Measurements from ENCODE around the gene FBXL7.

Gene FBXL7

DNA sequence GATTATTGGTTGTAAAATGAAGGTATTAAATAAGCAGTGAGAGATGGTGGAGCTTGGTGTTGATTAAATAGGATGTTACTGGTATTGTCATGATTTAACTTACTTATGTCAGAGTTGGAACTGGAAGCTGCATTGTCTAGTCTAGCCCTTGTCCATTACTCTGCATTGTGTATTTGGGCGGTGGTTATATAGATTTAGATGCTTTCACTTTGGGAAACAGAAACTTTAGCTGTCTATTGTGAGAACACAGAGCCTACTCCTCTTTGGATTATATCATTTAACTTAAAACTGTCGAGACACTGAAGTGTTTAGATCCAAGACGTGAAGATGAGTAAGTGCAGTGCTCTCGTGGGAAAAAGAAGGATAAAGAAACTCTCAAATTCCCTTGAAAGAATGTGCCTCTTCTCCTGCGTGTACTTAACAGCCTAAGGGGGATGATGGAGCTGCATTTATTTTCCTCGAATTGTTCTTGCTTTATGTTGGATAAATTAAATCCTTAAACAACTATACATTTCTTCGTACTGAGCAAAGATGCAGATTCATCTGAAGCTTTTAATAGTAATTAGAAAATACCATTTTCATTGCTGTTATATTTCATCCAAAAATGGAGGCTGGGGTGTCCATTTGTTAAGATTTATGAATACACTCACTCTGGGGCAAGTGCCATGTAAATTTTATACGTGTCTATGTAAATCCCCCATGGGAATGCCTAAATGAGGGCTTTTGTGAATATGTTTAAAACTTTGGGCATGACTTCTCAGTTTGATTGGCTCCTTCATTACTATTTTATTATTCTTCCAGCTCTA lies 21.6 kb downstream of the FBXL7 start:
- no peak for ATAC-seq (ENCODE audit: insufficient read depth, low read depth)
- Histone ChIP-seq H3K36me3 (ENCODE audit: insufficient read depth, low read length) (peaks cover 4% of the 10 kb centered on the region; the same call in 1 of the 2 replicates), H4K20me1 (ENCODE audit: insufficient read depth, low read length) (0 out of 2 replicates have a peak, but pooled peaks cover 3% of the 10 kb centered on the region), H3K4me1 (ENCODE audit: insufficient read depth, low read length) (no peaks in the 10 kb centered on the region), H3K9ac (ENCODE audit: low read depth, low read length) (no peak overlapping the region), H3K9me3 (ENCODE audit: insufficient read depth, low read length, severe bottlenecking) (no peaks in the 10 kb centered on the region), H3K4me2 (ENCODE audit: insufficient read depth, low read length) (no peak overlapping the region), H2AFZ (ENCODE audit: low read depth, low read length) (no peak overlapping the region), H3K27me3 (ENCODE audit: insufficient read depth, low read length, poor library complexity) (no peaks in the 10 kb centered on the region), H3K27ac (ENCODE audit: low read length) (no peak overlapping the region), H3K79me2 (ENCODE audit: insufficient read depth, low read length) (peaks cover 30% of the 10 kb centered on the region), H3K4me3 (ENCODE audit: low read depth in 1 of 2, low read length in 2 of 2) (no peak overlapping the region)
- DNase-seq, result no peak
- TF ChIP-seq, protein P1, sequence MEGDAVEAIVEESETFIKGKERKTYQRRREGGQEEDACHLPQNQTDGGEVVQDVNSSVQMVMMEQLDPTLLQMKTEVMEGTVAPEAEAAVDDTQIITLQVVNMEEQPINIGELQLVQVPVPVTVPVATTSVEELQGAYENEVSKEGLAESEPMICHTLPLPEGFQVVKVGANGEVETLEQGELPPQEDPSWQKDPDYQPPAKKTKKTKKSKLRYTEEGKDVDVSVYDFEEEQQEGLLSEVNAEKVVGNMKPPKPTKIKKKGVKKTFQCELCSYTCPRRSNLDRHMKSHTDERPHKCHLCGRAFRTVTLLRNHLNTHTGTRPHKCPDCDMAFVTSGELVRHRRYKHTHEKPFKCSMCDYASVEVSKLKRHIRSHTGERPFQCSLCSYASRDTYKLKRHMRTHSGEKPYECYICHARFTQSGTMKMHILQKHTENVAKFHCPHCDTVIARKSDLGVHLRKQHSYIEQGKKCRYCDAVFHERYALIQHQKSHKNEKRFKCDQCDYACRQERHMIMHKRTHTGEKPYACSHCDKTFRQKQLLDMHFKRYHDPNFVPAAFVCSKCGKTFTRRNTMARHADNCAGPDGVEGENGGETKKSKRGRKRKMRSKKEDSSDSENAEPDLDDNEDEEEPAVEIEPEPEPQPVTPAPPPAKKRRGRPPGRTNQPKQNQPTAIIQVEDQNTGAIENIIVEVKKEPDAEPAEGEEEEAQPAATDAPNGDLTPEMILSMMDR (IDR thresholded peaks at IDR 0.05; ENCODE audit: borderline replicate concordance, extremely low read depth, low read length, poor library complexity, severe bottlenecking), result no peak
- no peak for TF ChIP-seq EZH2 (IDR thresholded peaks at IDR 0.05; ENCODE audit: borderline replicate concordance, low read depth, low read length, severe bottlenecking)

DNA sequence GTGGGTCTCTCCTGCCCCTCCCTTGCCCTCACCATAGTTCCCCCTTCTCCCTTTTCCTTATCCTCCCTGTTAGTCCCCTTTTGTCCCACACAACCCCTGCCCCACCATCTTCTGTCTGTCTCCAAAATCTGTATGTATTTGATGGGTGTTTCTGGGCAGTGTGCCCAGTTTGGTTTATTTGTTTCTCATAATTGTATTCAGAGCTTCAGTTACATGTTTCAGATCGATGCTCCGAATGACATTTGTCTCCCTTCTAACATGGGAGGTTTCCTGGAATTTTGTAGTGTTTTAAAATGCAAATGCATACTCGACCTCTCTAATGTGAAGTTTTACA lies 22.2 kb downstream of the FBXL7 start:
- Histone ChIP-seq H3K36me3 (ENCODE audit: insufficient read depth, low read length) (peaks cover 4% of the 10 kb centered on the region; the same call in 1 of the 2 replicates), H3K4me2 (ENCODE audit: insufficient read depth, low read length) (no peak overlapping the region), H3K9ac (ENCODE audit: low read depth, low read length) (no peak overlapping the region), H3K4me1 (ENCODE audit: insufficient read depth, low read length) (no peaks in the 10 kb centered on the region), H3K9me3 (ENCODE audit: insufficient read depth, low read length, severe bottlenecking) (no peaks in the 10 kb centered on the region), H3K27me3 (ENCODE audit: insufficient read depth, low read length, poor library complexity) (no peaks in the 10 kb centered on the region), H3K27ac (ENCODE audit: low read length) (no peak overlapping the region), H2AFZ (ENCODE audit: low read depth, low read length) (no peak overlapping the region), H3K79me2 (ENCODE audit: insufficient read depth, low read length) (peaks cover 29% of the 10 kb centered on the region), H3K4me3 (ENCODE audit: low read depth in 1 of 2, low read length in 2 of 2) (no peak overlapping the region), H4K20me1 (ENCODE audit: insufficient read depth, low read length) (0 out of 2 replicates have a peak, but pooled peaks cover 3% of the 10 kb centered on the region)
- DNase-seq (no peak), ATAC-seq (ENCODE audit: insufficient read depth, low read depth) (no peak)
- TF ChIP-seq EZH2 (IDR thresholded peaks at IDR 0.05; ENCODE audit: borderline replicate concordance, low read depth, low read length, severe bottlenecking), result no peak
- TF ChIP-seq, protein P1 (IDR thresholded peaks at IDR 0.05; ENCODE audit: borderline replicate concordance, extremely low read depth, low read length, poor library complexity, severe bottlenecking), result no peak

DNA sequence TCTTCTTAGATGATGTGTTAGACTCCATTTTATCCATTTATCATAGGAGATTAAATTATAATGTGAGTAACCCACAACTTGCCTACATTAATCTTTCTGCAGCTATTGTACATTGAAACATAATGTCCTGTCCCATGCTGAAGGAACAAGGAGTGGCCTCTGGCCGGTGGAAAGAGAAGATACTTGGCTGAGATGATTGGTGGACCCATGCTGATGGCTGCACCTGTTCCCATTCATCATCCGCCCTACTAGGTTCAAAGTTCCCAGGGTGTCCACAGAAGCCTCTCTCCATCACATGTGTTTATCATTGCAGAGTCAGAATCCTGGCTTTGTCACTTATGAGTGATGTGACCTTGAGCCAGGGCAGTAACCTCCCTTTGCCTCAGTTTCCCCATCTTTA lies 24.7 kb downstream of the FBXL7 start:
- Histone ChIP-seq H3K4me3 (ENCODE audit: low read depth in 1 of 2, low read length in 2 of 2) (no peak overlapping the region), H2AFZ (ENCODE audit: low read depth, low read length) (no peak overlapping the region), H3K4me2 (ENCODE audit: insufficient read depth, low read length) (no peak overlapping the region), H3K27me3 (ENCODE audit: insufficient read depth, low read length, poor library complexity) (no peaks in the 10 kb centered on the region), H3K79me2 (ENCODE audit: insufficient read depth, low read length) (peaks cover 16% of the 10 kb centered on the region), H3K4me1 (ENCODE audit: insufficient read depth, low read length) (no peaks in the 10 kb centered on the region), H3K36me3 (ENCODE audit: insufficient read depth, low read length) (peaks cover 4% of the 10 kb centered on the region; the same call in 1 of the 2 replicates), H3K9ac (ENCODE audit: low read depth, low read length) (no peak overlapping the region), H3K27ac (ENCODE audit: low read length) (no peak overlapping the region), H3K9me3 (ENCODE audit: insufficient read depth, low read length, severe bottlenecking) (no peaks in the 10 kb centered on the region), H4K20me1 (ENCODE audit: insufficient read depth, low read length) (0 out of 2 replicates have a peak, but pooled peaks cover 3% of the 10 kb centered on the region)
- TF ChIP-seq EZH2 (IDR thresholded peaks at IDR 0.05; ENCODE audit: borderline replicate concordance, low read depth, low read length, severe bottlenecking), result no peak
- TF ChIP-seq, protein P1 (IDR thresholded peaks at IDR 0.05; ENCODE audit: borderline replicate concordance, extremely low read depth, low read length, poor library complexity, severe bottlenecking), result no peak
- no peak for DNase-seq
- ATAC-seq (ENCODE audit: insufficient read depth, low read depth), result no peak

All from DND-41 (cell line).